WERI-Rb-1 (cell line): ENCODE results near the gene POLR2H.

Experiments used
- DNase-seq: peaks from one replicate; pipeline ENCODE4 v3.0.0-alpha.2; 2020
- H3K27ac ChIP-seq: fragments of 250-450 bp; sonication (Bioruptor Pico); 2 replicates; pipeline ENCODE4 v1.5.1; 2020; ENCODE audit warnings: mild to moderate bottlenecking, moderate library complexity
- H3K27me3 ChIP-seq: fragments of 250-450 bp; sonication (Bioruptor Pico); 2 replicates; pipeline ENCODE4 v1.5.1; 2021; ENCODE audit warnings: mild to moderate bottlenecking, low read depth, moderate library complexity; ENCODE audit not compliant: insufficient read depth, severe bottlenecking
- H3K36me3 ChIP-seq: fragments of 250-450 bp; sonication (Bioruptor Pico); 2 replicates; pipeline ENCODE4 v1.5.1; 2020; ENCODE audit warnings: mild to moderate bottlenecking, moderate library complexity
- H3K4me3 ChIP-seq: 2 replicates; pipeline ENCODE4 v1.5.1; 2011; ENCODE audit warnings: low read depth, mild to moderate bottlenecking, control low read depth, low read length
- H3K9me3 ChIP-seq: fragments of 250-450 bp; sonication (Bioruptor Pico); 2 replicates; pipeline ENCODE4 v1.5.1; 2021; ENCODE audit warnings: mild to moderate bottlenecking, moderate library complexity; ENCODE audit not compliant: severe bottlenecking
- CTCF ChIP-seq: IDR thresholded peaks from 2 replicates; pipeline ENCODE4 v1.5.1; 2011; ENCODE audit warnings: low read depth, mild to moderate bottlenecking, control low read depth, inconsistent platforms, low read length

Gene POLR2H

GRCh38 chr3:184360070-184360928 is 1.2 kb upstream of the POLR2H start:
- peaks cover 37% of the 10 kb centered on the region for H3K36me3 ChIP-seq
- no peak for DNase-seq
- no peaks in the 10 kb centered on the region for H3K27me3 ChIP-seq
- H3K9me3 ChIP-seq = no peaks in the 10 kb centered on the region
- peak overlapping the region; percentile 91 for H3K4me3 ChIP-seq
- no peak for TF ChIP-seq CTCF
- H3K27ac ChIP-seq = no peak overlapping the region

GRCh38 chr3:184360929-184361531 is 480 bp upstream of the POLR2H start:
- Histone ChIP-seq H3K9me3 (no peaks in the 10 kb centered on the region), H3K27me3 (no peaks in the 10 kb centered on the region), H3K36me3 (peaks cover 38% of the 10 kb centered on the region), H3K27ac (peak overlapping the region; percentile 97), H3K4me3 (peak overlapping the region; percentile 91)
- no peak for TF ChIP-seq CTCF
- no peak for DNase-seq

GRCh38 chr3:184361932-184362667 is 590 bp downstream of the POLR2H start:
- H3K4me3 ChIP-seq = peak overlapping the region; percentile 91
- H3K36me3 ChIP-seq = peaks cover 41% of the 10 kb centered on the region
- no peak for TF ChIP-seq CTCF
- no peak for DNase-seq
- H3K27ac ChIP-seq = peak overlapping the region; percentile 97
- H3K9me3 ChIP-seq = no peaks in the 10 kb centered on the region
- H3K27me3 ChIP-seq = no peaks in the 10 kb centered on the region

GRCh38 chr3:184362668-184363546 is 1.4 kb downstream of the POLR2H start:
- no peaks in the 10 kb centered on the region for H3K27me3 ChIP-seq
- peak overlapping the region; percentile 97 for H3K27ac ChIP-seq
- DNase-seq = peak; percentile 98
- peaks cover 40% of the 10 kb centered on the region for H3K36me3 ChIP-seq
- no peaks in the 10 kb centered on the region for H3K9me3 ChIP-seq
- peak; percentile 74 for TF ChIP-seq CTCF
- peak overlapping the region; percentile 91 for H3K4me3 ChIP-seq

GRCh38 chr3:184366619-184367289 is 5.2 kb downstream of the POLR2H start:
- no peak for TF ChIP-seq CTCF
- H3K27me3 ChIP-seq = no peaks in the 10 kb centered on the region
- peaks cover 49% of the 10 kb centered on the region for H3K36me3 ChIP-seq
- no peaks in the 10 kb centered on the region for H3K9me3 ChIP-seq
- H3K27ac ChIP-seq = no peak overlapping the region
- no peak overlapping the region for H3K4me3 ChIP-seq
- DNase-seq = no peak
